Middle frontal gyrus (tissue), 1 donor: ENCODE data around the gene YKT6.

Experiments used
- DNase-seq: peaks from one replicate; pipeline ENCODE4 v3.0.0-alpha.2; 2015; ENCODE audit warnings: low spot score; ENCODE audit errors: extremely low spot score

Gene YKT6

GRCh38 chr7:44232901-44233715 lies 32.3 kb downstream of the YKT6 start:
- DNase-seq: no peak

GRCh38 chr7:44235066-44235465 lies 34.3 kb downstream of the YKT6 start:
- DNase-seq: no peak

GRCh38 chr7:44235582-44236332 lies 35.0 kb downstream of the YKT6 start:
- no peak for DNase-seq

GRCh38 chr7:44236333-44236728 lies 35.6 kb downstream of the YKT6 start:
- no peak for DNase-seq

- DNase-seq: no peak
These were observed 36.9 kb downstream of the YKT6 start for GRCh38 chr7:44237696-44238095.

- DNase-seq: no peak
These were observed 37.4 kb downstream of the YKT6 start for GRCh38 chr7:44238116-44238695.

- no peak for DNase-seq
These were observed 38.6 kb downstream of the YKT6 start for GRCh38 chr7:44239361-44239760.

GRCh38 chr7:44240376-44240775 lies 39.6 kb downstream of the YKT6 start:
- no peak for DNase-seq

GRCh38 chr7:44240983-44241510 lies 40.3 kb downstream of the YKT6 start:
- DNase-seq: no peak

GRCh38 chr7:44242091-44242490 lies 41.3 kb downstream of the YKT6 start:
- DNase-seq: no peak

GRCh38 chr7:44244282-44244681 lies 43.5 kb downstream of the YKT6 start:
- no peak for DNase-seq

GRCh38 chr7:44246396-44247113 lies 45.8 kb downstream of the YKT6 start:
- DNase-seq: no peak

GRCh38 chr7:44247868-44248651 lies 47.3 kb downstream of the YKT6 start:
- no peak for DNase-seq

- no peak for DNase-seq
These were observed 49.0 kb downstream of the YKT6 start for GRCh38 chr7:44249639-44250234.

GRCh38 chr7:44251269-44251668 lies 50.5 kb downstream of the YKT6 start:
- no peak for DNase-seq

- no peak for DNase-seq
These were observed 51.1 kb downstream of the YKT6 start for GRCh38 chr7:44251881-44252280.

GRCh38 chr7:44256459-44256858 lies 55.7 kb downstream of the YKT6 start:
- no peak for DNase-seq

GRCh38 chr7:44257213-44257612 lies 56.4 kb downstream of the YKT6 start:
- DNase-seq: no peak

GRCh38 chr7:44257618-44258422 lies 57.0 kb downstream of the YKT6 start:
- peak; percentile 41 for DNase-seq

GRCh38 chr7:44258423-44258760 lies 57.6 kb downstream of the YKT6 start:
- DNase-seq: no peak
